SW 1271 (cell line): ENCODE results near the gene ADGRG6.
"Not testable (repeated sequence)": the region's sequence is repeated elsewhere in the genome, so short reads cannot be mapped to it uniquely, and the experiment has no call there.

Experiments used
- DNase-seq, 2 experiments: peaks; one replicate each; lab custom pipeline; 2025; lab: John Stamatoyannopoulos, UW

Gene ADGRG6

DNA sequence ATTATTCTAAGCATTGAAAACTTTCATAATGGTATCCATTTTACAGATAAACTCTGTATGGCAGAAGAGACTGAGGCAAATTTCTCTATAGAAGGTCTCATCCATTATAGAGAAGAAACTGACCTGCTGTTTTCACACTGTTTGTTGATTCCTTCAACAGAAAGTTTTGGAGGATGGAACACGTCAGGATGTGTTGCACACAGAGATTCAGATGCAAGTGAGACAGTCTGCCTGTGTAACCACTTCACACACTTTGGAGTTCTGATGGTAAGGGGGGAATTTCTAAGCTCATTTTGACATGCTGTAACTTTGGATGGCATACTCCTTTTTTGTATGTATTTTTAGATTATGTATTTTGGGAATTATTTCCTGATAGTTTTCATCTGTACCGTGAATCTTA lies 109.3 kb downstream of the ADGRG6 start:
- DNase-seq: no peak

DNA sequence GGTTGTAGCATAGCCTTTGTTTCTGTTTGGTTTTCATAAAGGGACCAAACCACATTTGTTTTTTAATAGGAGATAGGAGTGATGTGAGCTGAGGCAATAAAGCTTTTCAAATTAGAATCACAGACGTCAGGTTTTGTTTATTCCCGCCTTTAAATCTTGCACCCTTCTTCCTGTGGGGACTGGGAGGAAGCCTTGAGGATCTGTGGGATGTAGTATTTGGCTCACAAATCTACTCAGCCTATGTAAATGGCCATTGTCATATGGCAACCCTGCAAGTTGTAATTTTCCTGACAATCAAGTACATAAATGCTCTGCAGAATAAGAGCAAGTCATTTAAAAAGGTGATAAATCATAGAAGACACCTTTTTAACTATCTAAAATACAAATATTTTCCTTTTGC lies 110.4 kb downstream of the ADGRG6 start:
- DNase-seq: no peak

DNA sequence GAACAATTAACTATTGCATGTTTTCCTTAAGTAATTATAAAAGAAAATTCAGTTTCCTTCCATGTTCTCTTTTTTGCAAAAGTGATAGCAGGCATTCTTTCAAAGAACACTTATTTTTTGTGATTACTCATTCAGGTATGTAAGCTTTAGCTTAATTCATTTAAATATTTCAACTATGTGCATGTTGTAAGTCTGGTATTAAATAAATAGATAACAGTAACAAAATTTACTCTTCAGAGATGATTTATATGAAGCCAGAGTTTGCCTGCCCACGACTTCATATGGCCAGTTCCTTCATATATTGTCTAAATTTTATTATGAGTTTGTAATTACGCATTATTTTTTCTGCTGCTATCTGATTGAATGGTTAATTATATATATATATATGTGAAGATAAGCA lies 110.9 kb downstream of the ADGRG6 start:
- no peak for DNase-seq

DNA sequence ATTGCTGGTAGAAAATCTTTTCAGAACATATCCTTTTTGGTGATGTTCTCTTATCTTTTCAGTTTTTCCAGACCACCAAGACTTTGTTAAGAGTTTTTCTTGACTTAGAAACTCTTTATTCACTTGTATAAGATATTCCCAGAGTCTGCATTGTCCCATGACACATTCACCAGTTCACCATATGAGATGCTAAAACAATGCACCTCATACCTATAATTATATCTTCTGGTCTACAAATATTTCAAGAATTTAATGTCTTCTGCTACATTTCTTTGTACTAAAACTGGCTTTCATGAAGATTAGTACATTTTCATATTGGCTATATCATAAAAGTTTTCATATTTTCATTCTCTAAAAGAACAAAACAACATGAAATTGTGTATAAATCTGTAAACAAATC lies 111.3 kb downstream of the ADGRG6 start:
- DNase-seq: peak; percentile 48 to 91

DNA sequence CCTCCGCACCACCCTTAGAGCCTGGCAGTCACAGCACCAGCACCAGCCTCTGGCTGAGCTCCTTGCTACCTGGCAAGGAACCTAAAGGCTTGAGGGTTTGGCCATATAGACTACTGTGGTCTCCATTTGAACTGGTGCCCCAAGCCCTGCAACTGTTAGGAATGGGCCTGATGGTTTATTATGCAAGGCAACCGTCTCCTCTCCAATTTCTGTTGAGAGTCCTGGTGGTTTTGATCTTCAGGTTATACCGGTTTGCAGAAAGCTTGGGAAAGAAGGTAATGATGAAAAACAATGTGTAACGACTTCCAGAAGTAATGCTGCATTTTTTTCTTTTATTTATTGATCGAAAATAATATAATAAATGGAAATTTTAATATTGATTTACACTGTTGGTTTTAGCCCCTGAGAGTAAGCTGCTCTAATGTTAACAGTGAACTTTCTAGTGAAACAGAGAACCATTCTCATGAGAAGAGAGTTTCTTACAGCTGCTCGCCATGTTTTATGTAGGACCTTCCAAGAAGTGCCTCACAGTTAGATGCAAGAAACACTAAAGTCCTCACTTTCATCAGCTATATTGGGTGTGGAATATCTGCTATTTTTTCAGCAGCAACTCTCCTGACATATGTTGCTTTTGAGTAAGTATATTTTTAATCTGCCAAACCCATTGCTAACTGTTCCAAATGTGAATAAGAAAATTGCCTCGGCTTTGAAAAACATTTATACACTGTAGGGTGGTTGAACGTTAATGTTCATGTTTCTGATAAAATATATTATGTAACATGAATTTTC lies 112.8 kb downstream of the ADGRG6 start:
- DNase-seq: no peak

DNA sequence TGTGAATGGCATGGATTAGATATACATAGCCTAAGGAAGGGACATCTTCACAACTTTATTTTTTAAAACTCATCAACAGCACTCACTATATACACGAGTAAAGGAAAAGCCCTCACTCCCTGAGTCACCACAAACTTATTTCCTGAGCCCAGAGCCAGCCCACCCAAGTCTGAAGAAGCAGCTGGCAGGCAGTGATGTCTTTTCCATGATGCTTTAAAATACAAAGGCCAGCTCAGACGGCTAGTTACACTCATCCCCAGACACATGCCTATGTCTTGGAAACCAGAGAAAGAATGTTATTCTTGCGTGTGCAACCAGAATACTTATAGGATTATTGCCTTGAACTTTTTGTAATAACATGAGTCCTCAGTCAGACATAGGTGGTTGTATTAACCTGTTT lies 114.4 kb downstream of the ADGRG6 start:
- DNase-seq: peak; percentile 60 to 66

DNA sequence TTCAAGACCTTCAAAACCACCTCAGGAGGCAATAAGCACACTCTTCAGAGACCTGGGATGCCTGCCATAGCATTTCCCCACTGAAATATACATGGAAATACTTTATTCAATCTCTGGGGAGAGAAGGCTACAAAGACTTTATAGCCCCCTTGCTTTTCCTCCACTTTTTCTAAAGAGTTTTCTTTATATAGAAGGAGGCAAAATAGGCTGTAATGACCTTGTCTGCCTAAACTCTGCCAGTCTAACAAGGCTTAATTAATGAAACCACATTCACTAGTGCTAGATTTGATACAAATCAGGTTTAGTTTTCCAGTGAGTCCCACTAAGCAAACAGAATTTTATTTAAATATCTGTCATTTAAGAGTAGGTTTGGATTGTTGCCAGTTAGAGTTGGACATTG lies 114.9 kb downstream of the ADGRG6 start:
- no peak for DNase-seq

DNA sequence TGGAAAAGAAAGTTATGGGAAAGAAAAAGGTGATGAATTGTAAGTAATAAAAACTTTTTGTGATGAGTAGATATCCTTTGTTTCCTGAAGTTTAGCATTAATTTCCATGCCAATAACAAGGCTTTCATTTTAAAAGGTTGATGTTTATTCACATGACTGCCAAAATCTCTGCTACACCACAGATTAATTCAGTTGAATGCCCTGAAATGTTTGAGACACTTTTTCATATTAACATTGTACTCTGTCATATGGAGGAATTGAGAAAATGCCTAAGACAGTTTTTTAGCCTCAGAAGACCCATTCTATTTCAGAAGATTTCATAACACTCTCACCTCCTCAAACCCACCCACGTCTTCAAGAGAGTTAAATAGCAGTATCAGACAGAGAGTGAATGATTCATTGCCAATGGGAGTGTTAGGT lies 115.5 kb downstream of the ADGRG6 start:
- DNase-seq: no peak

DNA sequence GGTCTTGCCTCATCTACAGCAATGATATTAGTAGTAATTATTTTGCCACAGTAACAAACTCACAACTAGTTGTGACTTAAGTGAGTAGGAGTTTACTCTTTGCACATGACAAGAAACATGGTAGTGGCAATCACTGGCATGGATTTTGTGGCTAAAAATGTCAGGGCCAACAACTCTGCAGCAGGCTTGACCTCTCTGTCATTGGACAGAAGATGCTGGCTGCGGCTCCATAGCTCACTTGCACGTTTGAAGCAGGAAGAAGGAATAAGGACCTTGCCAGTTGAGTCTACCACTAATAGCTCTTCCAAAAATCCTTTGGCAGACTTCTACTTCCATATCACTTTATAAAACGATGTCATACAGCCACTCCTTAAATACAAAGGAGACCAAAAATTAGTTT lies 117.3 kb downstream of the ADGRG6 start:
- DNase-seq: no peak

DNA sequence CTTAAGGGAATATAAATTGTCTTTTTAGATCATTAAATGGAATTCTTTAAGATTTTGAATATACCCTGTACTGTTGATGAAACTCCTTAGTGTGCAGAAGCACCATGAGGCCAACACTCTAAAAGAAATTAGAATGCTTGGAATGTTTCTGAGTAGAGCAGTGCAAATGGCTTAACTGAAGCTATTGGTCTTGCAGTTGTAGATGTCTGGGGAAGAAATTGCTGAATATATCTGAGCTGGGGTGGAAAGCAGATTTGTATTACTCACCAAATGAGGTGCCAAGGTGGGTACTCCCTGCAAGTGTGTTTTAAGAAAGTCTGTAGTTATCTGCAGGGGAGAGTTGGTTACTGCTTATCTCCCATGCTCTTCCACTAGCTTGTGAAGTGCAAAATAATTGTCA lies 119.0 kb downstream of the ADGRG6 start:
- DNase-seq: no peak

DNA sequence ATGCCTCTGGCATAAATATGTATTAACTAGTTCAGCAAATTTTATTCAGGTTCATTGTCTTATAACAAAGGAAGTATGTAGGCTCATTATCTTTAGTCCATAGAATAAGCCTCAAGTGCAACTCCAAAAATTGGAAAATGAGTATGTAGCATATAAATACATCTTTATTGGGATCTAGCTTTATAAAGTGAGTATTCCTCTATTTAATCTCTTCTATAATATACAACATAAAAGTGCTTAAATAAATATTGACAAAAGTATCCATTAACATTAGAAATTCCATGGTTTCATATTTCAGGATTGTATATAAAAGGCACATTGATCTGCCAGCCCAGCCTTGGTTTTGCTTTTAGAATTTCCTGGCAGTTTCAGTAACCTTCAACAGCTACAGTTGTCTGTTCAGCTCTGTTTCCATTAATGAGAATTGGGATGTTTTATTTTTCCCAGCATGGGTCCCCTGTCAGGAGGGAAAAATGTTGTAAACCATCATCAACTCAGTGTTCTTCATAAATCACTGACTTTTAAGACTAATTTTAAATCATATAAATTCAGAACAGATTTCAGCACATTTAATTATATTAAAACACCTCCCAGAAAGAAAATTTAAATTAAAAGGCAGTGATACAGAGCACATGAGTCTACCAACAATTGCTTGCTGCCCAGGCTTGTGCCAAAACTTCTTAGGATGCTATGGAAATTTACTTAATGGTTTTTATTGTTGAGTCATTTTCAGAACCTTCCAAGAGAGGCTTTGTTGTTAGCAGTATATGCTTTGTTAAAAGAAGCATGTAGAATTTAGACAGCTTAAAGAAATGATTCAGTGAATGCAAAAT lies 119.7 kb downstream of the ADGRG6 start:
- no peak for DNase-seq

DNA sequence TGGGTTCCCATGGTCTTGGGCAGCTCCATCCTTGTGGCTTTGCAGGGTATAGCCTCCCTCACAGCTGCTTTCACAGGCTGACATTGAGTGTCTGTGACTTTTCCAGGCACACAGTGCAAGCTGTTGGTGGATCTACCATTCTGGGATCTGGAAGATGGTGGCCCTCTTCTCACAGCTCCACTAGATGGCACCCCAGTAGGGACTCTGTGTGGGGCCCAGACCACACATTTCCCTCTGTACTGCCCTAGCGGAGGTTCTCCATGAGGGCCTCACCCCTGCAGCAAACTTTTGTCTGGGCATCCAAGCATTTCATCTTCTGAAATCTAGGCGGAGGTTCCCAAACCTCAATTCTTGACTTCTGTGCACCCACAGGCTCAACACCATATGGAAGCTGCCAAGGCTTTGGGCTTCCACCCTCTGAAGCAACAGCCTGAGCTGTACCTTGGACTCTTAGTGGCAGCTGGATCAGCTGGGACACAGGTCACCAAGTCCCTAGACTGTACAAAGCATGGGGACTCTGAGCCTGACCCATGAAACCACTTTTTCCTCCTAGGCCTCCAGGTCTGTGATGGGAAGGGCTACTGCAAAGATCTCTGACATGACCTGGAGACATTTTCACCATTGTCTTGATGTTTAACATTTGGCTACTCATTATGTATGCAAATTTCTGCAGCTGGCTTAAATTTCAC lies 124.8 kb downstream of the ADGRG6 start:
- not testable (repeated sequence) for DNase-seq

DNA sequence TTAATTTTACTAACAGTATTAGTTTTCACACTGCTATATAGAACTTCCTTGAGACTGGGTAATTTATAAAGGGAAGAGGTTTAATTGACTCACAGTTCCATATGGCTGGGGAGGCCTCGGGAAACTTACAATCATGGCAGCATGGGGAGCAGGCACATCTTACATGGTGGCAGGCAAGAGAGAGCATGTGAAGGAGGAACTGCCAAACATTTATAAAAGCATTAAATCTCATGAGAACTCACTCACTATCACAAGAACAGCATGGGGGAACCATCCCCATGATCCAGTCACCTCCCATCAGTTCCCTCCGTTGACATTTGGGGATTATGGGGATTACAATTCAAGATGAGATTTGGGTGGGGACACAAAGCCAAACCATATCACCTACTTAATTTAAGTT lies 126.7 kb downstream of the ADGRG6 start:
- DNase-seq: not testable (repeated sequence)

DNA sequence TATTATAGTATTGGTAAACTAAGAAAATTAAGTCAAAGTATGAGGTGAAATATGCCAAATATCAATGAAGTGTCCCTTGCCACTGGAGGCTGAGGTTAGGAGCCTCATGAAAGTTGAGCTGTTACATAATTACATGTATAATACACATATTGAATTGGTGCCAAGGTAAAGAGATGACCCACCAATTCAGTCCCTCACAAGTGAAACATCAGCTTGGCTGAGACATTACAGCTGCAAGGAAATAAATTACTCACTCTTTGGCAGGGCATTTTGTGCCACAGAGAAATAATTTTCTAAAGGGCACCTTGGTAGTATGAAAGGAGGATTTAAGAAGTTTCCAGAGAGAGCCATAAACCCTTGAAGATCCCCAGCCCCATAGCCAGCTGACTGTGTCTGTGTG lies 127.4 kb downstream of the ADGRG6 start:
- DNase-seq: no peak

DNA sequence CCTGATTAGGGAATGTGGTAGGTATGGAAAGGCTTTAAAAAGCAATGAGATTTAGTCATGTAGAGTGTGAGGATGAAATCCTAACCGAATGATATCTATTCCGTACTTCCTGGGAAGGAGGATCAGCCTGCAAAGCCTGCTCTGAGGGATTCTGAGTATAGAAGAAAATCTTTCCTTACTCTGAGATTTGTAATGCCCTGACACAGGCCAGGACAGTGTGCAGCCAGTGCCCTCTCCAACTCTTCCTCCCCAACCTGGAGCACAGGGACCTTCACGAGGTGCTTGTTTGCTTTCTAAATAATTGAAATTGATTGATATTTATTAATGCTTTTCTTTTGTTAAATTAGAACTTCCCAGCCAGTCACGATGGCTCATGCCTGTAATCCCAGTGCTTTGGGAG lies 131.6 kb downstream of the ADGRG6 start:
- DNase-seq: no peak

DNA sequence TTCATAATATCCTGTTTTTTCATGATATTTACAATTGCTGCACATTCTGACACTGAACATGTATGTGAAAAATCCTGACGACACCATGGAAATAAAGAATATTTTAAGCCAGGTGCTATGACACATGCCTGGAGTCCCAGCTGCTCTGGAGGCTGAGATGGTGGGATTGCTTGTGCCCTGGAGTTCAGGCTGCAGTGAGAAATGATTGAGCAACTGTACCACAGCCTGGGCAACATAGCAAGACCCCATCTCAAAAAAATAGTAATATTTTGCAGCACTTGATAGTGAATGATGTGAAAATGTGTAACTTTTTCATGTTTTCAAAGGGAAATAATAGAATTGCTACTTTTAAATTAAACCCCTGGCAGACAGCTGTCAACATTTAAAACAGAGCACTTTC lies 137.1 kb downstream of the ADGRG6 start:
- no peak for DNase-seq

DNA sequence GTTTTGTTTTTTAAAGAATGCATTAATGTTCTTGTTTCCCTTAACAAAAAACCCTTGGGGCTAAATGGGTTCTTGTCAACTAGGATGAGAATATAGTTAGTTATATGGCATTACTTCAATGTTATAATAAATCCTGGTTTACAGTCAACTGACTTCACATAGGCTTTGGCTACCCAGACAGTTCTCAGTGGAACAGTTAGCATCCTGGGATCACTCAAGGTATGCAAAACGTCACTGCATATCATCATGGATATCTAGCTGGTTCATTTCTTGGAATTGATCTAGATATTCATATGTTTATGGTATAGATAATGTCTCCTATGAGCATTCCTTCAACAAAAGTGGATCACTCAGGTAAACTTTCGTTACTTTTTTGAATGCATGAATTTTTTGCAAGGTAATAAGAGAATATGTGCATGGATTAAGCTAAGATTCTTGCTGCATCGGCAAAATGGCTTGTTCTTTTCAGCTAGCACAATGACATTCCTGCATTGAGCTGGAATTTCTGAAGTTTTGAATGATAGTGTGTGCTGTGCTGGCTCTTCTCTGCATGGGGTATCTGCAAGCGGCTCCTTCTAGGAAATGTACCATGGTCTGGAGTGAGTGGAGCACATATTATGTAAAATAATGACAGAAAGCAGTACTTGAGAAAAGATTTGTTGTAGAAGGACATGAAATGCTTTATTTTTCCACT lies 138.9 kb downstream of the ADGRG6 start:
- no peak for DNase-seq

DNA sequence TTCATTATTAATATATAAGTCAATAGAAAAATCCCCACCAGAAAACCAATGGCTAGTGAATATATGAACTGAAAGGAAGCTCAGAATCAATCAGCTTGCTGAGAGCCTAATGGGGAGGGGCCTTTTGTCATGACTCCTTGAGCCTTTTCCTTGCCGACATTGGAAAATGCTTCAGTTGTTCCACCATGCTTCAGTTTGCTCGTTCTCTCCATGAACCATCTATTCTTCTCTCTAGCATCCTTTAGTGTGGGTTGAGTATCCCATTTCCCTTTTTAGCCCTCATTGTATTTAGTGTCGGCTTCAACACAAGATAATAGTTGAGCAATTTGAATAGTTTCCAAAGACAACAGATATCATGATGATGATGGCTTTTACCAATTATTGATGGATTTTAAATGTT lies 139.9 kb downstream of the ADGRG6 start:
- DNase-seq: no peak

DNA sequence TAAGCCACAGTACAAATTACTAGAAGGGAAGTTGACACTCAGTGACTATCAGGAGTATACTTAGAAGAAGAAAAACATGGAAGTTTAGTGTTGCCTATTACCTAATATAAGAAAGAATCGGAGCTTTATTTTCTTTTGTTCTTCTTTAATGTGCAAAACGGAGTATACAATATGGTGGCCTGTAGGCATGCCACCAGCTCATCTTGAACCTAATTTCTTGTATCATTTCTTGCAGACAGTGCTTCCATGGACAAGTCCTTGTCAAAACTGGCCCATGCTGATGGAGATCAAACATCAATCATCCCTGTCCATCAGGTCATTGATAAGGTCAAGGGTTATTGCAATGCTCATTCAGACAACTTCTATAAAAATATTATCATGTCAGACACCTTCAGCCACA lies 141.3 kb downstream of the ADGRG6 start:
- DNase-seq: no peak

DNA sequence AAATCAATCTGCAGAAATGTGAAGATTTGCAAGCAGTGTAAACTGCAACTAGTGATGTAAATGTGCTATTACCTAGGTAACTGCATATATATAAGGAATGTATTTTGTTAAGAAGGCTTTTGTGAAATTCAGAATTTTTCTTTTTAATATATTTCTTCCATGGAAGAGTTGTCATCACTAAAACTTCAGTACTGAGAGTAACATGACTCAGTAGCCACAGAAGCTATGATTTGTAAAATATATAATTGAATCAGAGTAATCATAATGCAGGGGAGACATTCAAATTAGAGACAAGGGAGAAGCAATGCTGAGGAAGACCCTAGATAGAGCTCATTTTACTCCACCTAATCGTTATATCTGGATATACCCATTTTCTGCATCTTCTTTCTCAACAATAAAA lies 141.7 kb downstream of the ADGRG6 start:
- DNase-seq: no peak

DNA sequence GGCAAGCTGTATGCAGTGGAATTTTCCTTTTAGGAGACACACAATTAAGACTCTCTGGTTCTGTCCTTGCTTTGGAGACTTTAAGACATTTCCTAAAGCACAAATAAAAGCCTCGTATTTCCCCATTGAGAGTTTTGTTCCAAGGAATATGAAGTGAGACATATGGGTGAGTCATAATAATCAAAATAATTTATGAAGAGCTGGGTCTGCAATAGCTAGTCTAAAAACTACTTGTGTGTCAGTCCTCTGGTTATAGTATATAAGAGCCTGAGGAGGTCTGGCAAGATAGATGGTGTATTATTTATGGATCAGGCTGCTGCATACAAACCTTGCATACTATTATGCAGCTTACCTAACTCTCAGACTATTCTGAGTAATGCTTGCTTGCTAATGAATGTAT lies 142.6 kb downstream of the ADGRG6 start:
- no peak for DNase-seq

DNA sequence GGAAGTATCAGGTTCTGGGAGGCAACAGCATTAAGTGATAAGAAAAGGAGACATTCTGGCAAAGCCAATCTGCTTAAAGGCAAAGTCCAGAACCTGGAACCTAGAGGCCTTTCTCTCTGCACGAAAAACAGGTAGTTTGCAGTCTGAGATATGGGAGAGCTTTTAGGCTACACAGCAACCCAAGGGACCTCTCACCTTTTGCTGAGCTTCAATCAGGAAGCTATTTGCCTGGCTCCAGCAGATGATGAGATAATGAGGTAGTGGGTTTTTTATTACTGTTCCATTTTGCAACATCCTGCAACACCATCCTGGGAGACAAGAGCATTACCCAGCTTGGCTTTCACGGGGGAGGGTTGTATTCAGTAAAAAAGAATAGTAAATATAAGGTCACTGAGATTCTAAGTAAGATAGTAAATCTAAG lies 143.1 kb downstream of the ADGRG6 start:
- no peak for DNase-seq
